Measurements from ENCODE around the gene RTN4. TPM values are rescaled to one million over a fixed set of nuclear protein-coding genes. Genes with fewer than 3 reads are reported as not detected.
A peak's percentile ranks its signal among the peaks of the same experiment; 100 is the strongest.

The RTN4 gene
- total and polyA plus RNA-seq, 2 of the 4 experiments (the other 2 are of a cell fraction): 77.8 to 588 TPM

DNA sequence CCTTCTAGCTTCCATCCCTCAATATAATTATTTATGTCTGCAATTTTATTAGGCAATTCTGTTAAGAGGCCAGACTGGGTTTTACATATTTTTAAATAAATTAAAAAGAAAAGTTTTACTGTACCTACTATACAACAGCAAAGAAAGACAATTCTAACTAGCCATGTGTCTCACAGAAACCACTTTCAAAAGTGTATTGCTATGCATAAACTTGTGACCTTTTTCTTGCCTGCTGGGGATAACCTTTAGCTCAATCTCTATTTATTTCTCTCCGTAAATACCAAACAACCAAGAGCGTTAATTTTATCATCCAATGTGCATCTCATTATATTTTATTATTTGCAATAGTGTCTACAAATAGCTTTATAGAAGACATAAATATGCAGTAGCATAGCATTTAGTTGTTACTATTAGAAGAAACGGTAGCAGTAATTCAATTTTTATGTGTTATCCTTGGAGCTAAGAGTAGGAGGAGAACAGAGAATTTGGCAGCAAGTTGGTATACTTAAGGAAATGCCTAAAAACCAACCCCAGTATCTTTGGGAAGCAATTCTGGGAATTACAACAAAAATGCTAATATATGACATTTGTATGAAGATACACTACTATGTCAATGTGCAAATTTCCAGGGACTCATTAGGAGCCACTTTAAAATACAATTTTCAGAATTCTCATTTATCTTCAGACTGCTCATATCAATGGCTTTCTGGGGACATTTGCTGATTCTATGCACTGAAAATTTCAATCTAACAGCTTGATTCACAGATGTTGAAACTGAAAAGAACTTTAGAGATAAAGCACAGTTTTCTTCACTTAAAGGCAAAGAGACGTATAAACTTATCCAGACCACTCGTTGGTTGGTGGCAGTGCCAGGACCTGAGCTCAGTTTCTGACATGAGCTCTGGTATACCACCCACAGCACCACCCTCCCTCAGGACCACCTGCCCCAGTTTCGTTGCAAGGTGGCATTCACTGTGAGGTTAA, 23.0 kb upstream of the RTN4 start:
- ChIA-PET CTCF (interaction anchor here (1.2 kb wide), 1 partner anchor 174 kb away, joined by 4 read pairs; no protein-coding TSS in a partner anchor), POLR2A (ENCODE audit: unreplicated experiment) (interaction anchor here (0.6 kb wide), 1 partner anchor 21 kb away, joined by 3 read pairs; no protein-coding TSS in a partner anchor)
- no peak overlapping the region for H3K27ac ChIP-seq (ENCODE audit: insufficient read depth, low read length)
- H4K8ac ChIP-seq (ENCODE audit: low read depth in 2 of 2, low read length in 2 of 2): no peak overlapping the region
- no peak overlapping the region for H3K18ac ChIP-seq (ENCODE audit: low read depth, low read length)
- dilution Hi-C loops (cut with HindIII; ENCODE audit: low sequenced_read_pairs, unreplicated experiment): no loop called here
- ATAC-seq (ENCODE audit: low read depth) (no peak), DNase-seq (no peak)
- 0 out of 2 replicates have a peak, but pooled peaks cover 2% of the 10 kb centered on the region for H3K9me1 ChIP-seq (ENCODE audit: insufficient read depth, low read length)
- no peak overlapping the region for H2BK120ac ChIP-seq (ENCODE audit: low read depth, low read length)
- no CpG with 5 or more reads among the region's 6 CpGs for WGBS, 2 experiments (ENCODE audit: extremely low coverage in 2 of 2, insufficient read length in 1 of 2)
- in situ Hi-C loops (cut with MboI; ENCODE audit: low sequenced_read_pairs): no loop called here
- no TSS peak for BruUV-seq (replicated peaks)
- H3K79me1 ChIP-seq (ENCODE audit: low read depth in 1 of 2, low read length in 2 of 2): no peaks in the 10 kb centered on the region
- no peak overlapping the region for H2BK20ac ChIP-seq (ENCODE audit: low read depth, low read length)
- no peaks in the 10 kb centered on the region for H3K9me3 ChIP-seq (ENCODE audit: control insufficient read depth, insufficient read depth, low read length)
- H3K56ac ChIP-seq (ENCODE audit: extremely low read depth, insufficient read depth, low read length): no peak overlapping the region
- peak overlapping the region; percentile 82; the same call in 1 of the 2 replicates for H2AK5ac ChIP-seq (ENCODE audit: low read depth, low read length)
- H3K23ac ChIP-seq (ENCODE audit: low read depth, low read length): no peak overlapping the region
- H3K14ac ChIP-seq (replicated peaks; ENCODE audit: low read depth, low read length): no peak overlapping the region
- intact Hi-C loops (cut with micrococcal nuclease): no loop called here
- no peak overlapping the region for H3K4me2 ChIP-seq (ENCODE audit: low read depth, low read length)
- H3K4me3 ChIP-seq (ENCODE audit: insufficient read depth, low read depth, low read length): no peak overlapping the region
- H2AFZ ChIP-seq (replicated peaks; ENCODE audit: low read length, poor library complexity): no peak overlapping the region
- no peak overlapping the region for H3K9ac ChIP-seq (ENCODE audit: low read depth, low read length)
- no peak overlapping the region for H4K91ac ChIP-seq (ENCODE audit: insufficient read depth, low read depth, low read length)
- H3K4me1 ChIP-seq (ENCODE audit: control insufficient read depth, insufficient read depth, low read length): no peaks in the 10 kb centered on the region
- H3K36me3 ChIP-seq (ENCODE audit: control insufficient read depth, insufficient read depth, low read length): no peaks in the 10 kb centered on the region
- no peak overlapping the region for H2BK15ac ChIP-seq (ENCODE audit: low read depth, low read length)
- H4K5ac ChIP-seq (ENCODE audit: low read depth, low read length): no peak overlapping the region
- H4K20me1 ChIP-seq (ENCODE audit: insufficient read depth, low read length): no peaks in the 10 kb centered on the region
- no peaks in the 10 kb centered on the region for H3K27me3 ChIP-seq (ENCODE audit: control insufficient read depth, insufficient read depth, low read length)
- TF ChIP-seq ELK1 (IDR thresholded peaks at IDR 0.05; ENCODE audit: borderline replicate concordance, low read depth, low read length): no peak
- no peak for TF ChIP-seq MXI1 (IDR thresholded peaks at IDR 0.05; ENCODE audit: borderline replicate concordance, low read depth, low read length)
- TF ChIP-seq CEBPB (IDR thresholded peaks at IDR 0.05; ENCODE audit: low read depth, low read length): no peak
- TF ChIP-seq, protein P1, sequence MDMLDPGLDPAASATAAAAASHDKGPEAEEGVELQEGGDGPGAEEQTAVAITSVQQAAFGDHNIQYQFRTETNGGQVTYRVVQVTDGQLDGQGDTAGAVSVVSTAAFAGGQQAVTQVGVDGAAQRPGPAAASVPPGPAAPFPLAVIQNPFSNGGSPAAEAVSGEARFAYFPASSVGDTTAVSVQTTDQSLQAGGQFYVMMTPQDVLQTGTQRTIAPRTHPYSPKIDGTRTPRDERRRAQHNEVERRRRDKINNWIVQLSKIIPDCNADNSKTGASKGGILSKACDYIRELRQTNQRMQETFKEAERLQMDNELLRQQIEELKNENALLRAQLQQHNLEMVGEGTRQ (IDR thresholded peaks at IDR 0.05; ENCODE audit: low read depth, low read length): no peak
- TF ChIP-seq RFX5 (IDR thresholded peaks at IDR 0.05; ENCODE audit: low read depth, low read length): no peak
- TF ChIP-seq CHD1 (IDR thresholded peaks at IDR 0.05; ENCODE audit: low read depth, low read length): no peak
- no peak overlapping the region for H3K4ac ChIP-seq (ENCODE audit: low read depth, low read length)
- H2BK5ac ChIP-seq (ENCODE audit: low read depth, low read length, poor library complexity, severe bottlenecking): no peak overlapping the region
- H2AK9ac ChIP-seq (replicated peaks; ENCODE audit: low read depth, low read length, poor library complexity): no peak overlapping the region
